Measurements from ENCODE around the gene SAMD5.

SAMD5 gene

DNA sequence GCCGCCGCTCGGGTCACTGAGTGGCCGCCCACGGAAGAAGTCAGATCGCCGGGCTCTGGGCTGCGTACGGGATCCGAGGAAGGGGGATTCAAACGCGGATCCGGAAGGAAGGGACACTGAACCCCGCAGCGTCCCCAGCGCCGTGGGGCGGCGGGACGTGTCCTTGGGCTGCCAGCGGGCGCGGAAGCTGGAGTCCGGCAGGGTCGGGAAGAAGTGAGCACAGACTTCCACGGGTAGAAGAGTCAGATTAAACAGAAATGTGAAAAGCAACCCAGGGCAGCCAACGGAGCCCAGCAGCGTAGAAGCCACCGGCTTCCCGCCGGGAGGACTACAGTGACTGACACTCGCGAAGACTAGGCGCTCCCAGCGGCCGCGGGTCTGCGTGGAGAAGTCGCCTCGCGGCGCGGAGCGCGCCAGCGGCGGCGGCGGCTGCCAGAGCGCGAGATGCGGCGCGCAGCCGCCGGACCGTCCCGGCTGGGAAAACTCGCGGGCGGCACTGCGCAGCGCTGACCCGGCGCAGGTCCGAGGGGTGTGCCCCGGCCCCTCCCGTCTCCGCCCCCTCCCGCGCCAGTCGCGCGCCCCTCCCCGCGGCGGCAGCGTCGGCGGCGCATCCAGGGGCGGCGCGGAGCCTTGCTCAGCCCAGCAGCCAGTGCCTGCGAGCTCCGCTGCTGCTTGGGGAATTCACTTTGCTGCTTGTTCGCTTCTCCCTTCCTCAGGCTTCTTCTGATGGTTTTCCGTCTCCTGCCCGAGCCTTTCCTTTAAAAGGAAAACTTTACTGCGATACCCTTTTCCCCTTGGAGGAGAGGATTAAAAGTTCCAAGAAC, at the start of gene SAMD5:
TSS of gene SAMD5 (plus strand) at position 649 of the 824 bp plus-strand sequence. CDS start 239 bp downstream, outside the sequence.
- DNase-seq = peak; percentile 51

DNA sequence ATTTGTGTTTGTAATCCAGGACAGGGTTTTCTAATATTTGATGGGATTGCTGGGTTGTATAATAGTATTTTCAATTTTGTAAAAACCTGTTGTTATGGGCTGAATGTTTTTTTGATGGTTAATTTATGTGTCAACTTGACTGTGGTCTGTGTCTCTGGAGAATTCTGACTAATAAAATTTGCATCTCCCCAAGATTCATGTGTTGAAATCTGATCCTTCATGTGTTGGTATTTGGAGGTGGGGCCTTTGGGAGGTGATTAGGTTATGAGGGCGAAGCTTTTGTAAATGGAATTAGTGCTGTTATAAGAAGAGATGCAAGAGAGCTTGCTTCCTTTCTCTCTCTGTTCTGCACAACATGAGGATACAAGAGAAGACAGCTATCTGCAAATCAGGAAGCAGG, 48.7 kb upstream of the SAMD5 start:
- DNase-seq = no peak

- no peak for DNase-seq
Observed at GRCh38 chr6:147463651-147464050, 44.8 kb upstream of the SAMD5 start.

DNA sequence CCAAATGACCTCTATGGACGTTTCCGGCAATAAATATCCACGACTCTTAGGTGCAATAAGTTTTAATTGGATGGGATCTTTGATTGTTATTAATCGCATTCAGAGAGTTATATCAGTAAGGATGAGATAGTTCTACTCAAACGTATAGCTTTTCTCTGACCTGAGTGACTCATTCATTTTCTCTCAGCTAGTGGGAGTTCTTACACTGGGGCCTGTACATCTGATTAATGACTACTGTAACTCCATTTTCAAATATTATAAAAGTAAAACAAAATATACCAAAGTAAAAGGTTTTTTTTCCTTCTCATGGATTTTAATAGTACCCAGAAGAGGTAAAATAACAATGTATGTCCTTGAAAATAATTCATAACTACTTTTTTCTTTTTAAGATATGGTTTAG, 41.1 kb upstream of the SAMD5 start:
- no peak for DNase-seq

- no peak for DNase-seq
Observed at GRCh38 chr6:147467886-147468285, 40.6 kb upstream of the SAMD5 start.

DNA sequence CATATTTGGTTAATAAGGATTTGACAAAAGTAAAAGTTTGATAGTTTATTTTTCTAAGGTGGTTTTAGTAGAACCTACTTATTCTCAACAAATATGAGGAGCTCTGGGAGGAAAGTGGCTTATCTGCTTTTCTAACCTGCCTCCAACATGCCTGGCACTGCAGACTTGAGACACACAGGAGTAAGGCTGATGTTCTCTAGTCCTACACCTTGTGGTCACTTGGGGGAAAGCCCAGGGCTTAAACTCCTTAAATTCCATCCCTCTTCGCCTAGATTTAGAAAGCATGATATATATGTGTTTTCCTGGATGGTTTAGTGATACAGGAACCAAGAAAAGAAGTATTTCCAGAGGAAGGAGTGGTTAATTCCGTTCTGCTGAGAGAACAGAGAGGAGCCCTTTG, 39.9 kb upstream of the SAMD5 start:
- DNase-seq = no peak

GRCh38 chr6:147479857-147480256, 28.6 kb upstream of the SAMD5 start:
- no peak for DNase-seq

DNA sequence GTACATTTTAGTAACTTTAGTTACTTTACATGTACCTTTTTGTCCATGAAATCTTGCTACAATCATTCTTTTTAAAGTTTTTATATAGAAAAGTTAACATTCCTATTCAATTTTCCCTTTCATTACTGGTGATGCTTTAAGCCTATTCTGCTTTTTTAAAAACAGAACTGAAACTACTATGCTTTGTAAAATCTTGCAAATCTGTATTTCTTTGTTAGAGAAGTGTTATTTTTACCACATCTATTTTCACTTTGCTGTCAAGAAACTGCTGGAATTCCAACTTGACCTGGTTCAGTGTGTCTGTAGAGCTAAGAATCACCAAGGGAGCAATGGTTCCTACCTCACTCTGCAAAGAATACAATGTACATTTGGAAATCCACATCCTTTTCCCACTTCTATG, 21.8 kb upstream of the SAMD5 start:
- no peak for DNase-seq

GRCh38 chr6:147497472-147497871, 11.0 kb upstream of the SAMD5 start:
- DNase-seq = no peak

- no peak for DNase-seq
Observed at GRCh38 chr6:147503587-147503986, 4.9 kb upstream of the SAMD5 start.

GRCh38 chr6:147504848-147505247, 3.6 kb upstream of the SAMD5 start:
- DNase-seq = no peak

- peak; percentile 54 for DNase-seq
Observed at GRCh38 chr6:147506704-147507114, 1.8 kb upstream of the SAMD5 start.

DNA sequence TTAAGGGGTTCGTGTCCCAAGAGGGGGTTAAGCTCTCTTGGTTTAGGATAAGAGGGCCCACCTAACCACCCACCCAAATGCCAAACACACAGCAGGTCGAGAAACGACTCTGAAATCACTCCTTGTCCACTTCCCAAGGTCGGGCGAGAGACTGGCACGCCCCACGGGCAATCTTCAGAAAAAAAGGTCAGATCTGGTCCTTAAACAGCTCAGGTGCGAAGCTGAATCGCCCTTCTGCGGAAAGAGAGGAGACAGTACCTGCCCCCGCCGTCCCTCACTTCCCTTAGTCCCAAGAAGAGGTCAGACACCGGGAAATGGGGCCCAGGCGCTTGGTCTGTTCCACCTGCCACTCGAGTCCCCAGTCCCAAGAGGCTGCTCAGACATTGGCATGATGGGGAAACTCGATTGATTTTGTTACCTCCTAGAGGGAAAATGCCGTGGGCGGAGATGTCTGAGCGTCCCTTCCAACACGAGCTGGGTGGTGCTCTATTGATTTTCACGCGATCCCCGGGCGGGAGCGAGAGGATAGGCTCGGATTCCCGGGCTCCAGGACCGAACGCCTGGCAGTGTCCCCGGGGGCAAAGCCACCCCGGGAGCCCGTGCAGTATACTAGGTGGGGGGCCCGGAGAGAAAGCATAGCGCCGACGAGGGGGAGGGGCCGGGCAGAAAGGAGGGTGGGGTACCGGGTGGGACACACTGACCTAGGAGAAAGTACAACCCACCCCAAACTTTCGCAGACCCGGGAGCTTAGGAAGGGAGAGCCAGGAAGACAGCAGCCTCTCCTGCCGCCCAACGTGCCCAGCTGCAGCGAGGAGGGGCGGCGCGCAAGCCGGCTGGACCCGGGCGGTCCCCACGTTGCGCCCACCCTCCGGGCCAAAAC, 1.1 kb upstream of the SAMD5 start:
- peak; percentile 46 for DNase-seq

DNA sequence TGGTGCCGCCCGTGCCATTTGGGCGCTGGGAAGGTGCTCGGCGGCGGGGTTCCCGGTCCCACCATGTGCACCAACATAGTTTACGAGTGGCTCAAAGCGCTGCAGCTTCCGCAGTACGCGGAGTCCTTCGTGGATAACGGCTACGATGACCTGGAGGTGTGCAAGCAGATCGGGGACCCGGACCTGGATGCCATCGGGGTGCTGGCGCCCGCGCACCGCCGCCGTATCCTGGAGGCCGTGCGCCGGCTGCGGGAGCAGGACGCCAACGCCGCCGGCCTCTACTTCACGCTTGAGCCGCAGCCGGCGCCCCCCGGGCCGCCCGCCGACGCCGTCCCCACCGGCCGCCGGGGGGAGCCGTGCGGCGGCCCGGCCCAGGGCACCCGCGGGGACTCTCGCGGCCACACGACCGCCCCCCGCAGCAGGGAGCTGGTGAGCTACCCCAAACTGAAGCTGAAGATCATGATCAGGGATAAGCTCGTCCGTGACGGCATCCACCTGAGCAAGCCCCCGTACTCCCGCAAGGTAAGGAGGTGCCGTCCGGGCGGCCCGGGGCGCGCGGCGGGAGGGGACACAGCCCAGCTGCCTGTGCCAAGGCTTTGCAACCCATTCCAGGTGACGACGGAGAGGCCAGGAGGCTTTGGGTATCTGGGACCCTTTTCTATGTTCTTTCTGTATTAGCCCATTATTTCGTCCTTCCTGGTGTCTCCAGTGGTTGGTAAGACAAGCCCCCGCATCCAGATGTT, 547 bp downstream of the SAMD5 start:
- peak; percentile 51 for DNase-seq

DNA sequence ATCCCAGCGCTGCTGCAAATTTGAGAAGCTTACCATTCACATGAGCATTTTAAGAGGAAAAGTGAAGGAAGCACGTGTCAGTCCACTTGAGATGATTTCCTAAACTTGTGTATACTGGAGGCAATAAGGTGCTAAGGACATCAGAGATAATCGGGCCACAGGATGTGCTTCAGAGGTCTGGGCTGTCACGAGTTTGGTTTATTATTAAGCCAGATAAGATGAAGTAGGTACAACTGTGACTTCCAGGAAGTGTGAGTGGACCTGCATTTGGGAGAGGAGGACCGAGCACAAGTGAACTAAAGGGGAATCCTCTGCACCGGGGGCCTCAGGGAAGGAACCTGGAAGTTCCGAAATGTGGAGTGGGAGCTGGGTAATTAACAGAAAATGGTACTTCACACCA, 1.4 kb downstream of the SAMD5 start:
- DNase-seq = no peak

GRCh38 chr6:147510929-147511590, 2.6 kb downstream of the SAMD5 start:
- no peak for DNase-seq

- no peak for DNase-seq
Observed at GRCh38 chr6:147514831-147515230, 6.3 kb downstream of the SAMD5 start.

- no peak for DNase-seq
Observed at GRCh38 chr6:147515327-147515726, 6.8 kb downstream of the SAMD5 start.

- DNase-seq = no peak
Observed at GRCh38 chr6:147522597-147522996, 14.1 kb downstream of the SAMD5 start.

DNA sequence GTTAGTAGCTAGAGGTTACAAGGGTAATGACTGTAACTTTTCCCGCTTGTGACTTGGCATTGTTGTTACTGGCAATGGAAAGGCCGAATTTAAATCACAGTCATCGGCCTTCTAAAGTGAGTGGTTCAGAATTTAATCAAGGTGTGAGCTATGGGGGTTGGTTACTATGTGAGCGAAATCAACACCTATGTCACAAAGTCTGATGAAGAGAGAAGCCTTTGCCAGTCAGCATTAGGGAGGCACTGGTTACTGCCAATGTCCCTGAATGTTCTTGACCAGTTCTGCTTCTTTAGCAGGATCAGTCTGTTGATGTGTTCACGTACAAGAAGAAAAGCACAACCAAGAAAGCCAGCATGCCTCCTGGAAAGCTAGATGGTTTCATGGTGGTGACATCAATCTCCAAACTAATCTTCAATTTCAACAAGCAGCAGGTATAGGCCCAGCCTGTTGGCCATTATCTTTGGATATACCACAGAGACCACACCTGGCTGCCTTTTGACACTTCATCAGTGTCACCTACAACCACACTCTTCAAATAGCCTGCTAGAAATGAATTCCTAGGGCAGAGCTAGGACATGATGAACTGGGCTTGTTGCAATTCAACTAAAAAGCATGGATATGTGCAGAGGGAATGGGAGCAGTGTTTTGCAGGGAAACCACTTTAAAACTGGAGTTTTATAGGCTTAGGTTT, 17.2 kb downstream of the SAMD5 start:
- no peak for DNase-seq

GRCh38 chr6:147527197-147527596, 18.7 kb downstream of the SAMD5 start:
- no peak for DNase-seq

GRCh38 chr6:147528511-147529145, 20.1 kb downstream of the SAMD5 start:
- DNase-seq = no peak
